Measurements from ENCODE around the gene STXBP1.

The STXBP1 gene

DNA sequence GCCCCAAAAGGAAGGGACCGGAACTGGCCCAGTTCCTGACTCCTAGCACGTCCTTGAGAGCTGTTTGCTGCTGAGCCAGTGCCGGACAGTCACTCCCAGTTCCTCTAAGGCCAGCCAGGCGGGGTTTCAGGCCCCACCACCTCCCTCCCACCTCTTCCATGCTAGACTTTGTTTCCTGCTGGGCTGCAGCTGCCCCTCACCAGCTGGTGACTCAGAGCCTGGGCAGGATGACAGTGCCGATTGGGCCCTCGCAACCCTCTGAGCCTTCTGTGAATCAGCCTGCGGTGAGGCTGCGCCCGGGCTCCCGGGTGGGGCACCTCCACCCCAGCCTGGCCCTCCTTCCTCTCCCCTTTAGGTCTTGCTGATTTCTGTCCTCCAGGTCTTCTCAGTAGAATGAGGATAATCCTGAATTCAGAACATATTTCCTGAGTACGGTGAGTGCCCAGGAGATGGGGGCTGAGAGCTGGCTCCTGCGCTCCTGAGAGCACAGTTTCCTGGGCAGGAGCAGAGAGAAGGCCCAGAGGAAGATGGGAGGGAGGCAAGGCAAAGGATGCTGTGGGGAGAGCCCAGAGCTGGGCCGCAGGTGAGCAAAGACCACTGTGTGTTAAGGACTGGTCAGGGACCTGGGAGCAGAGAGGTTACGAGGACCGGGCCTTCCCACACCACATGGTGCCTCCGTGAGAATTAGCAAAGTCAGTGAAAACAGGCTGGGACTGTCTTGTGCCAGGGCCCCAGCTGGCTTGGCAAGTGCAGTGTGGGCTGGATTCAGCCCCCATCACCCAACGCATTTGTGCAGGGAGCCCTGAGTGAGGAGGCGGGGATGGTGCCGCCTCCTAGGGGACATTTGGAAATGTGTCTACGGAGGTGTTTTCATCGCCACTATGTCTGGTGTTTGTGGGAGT is 32.9 kb upstream of the STXBP1 start (continued):
- TF ChIP-seq ZNF221 (tag by site-specific recombination; IDR thresholded peaks at IDR 0.05; ENCODE audit: borderline replicate concordance) (no peak), FEZF1 (tag by site-specific recombination; IDR thresholded peaks at IDR 0.05) (no peak), ZSCAN23 (tag by site-specific recombination; IDR thresholded peaks at IDR 0.05) (no peak), GLI2 (tag by site-specific recombination; IDR thresholded peaks at IDR 0.05; ENCODE audit: borderline replicate concordance, low read depth) (no peak), ZNF600 (tag by site-specific recombination; IDR thresholded peaks at IDR 0.05) (peak; percentile 44; the same call in 1 of the 2 replicates), ZBTB21 (tag by site-specific recombination; IDR thresholded peaks at IDR 0.05) (no peak), ZNF701 (tag by site-specific recombination; IDR thresholded peaks at IDR 0.05) (no peak), ZNF785 (tag by site-specific recombination; IDR thresholded peaks at IDR 0.05) (no peak), ZSCAN16 (tag by site-specific recombination; IDR thresholded peaks at IDR 0.05) (no peak), GLIS2 (tag by site-specific recombination; IDR thresholded peaks at IDR 0.05) (peak; percentile 26; the same call in 1 of the 2 replicates), ZNF138 (tag by site-specific recombination; IDR thresholded peaks at IDR 0.05; ENCODE audit: borderline replicate concordance) (no peak), ZNF274 (IDR thresholded peaks at IDR 0.05; ENCODE audit: low read length) (no peak), ZNF274 (tag by site-specific recombination; IDR thresholded peaks at IDR 0.05; ENCODE audit: borderline replicate concordance) (no peak), KLF7 (tag by site-specific recombination; IDR thresholded peaks at IDR 0.05; ENCODE audit: borderline replicate concordance) (no peak), SCRT1 (tag by site-specific recombination; IDR thresholded peaks at IDR 0.05; ENCODE audit: borderline replicate concordance) (no peak), ZNF114 (tag by site-specific recombination; IDR thresholded peaks at IDR 0.05) (no peak), KLF1 (tag by site-specific recombination; IDR thresholded peaks at IDR 0.05) (peak; percentile 48; the same call in 1 of the 2 replicates), MYNN (tag by site-specific recombination; IDR thresholded peaks at IDR 0.05; ENCODE audit: borderline replicate concordance) (no peak), IKZF3 (tag by site-specific recombination; IDR thresholded peaks at IDR 0.05) (no peak), ZNF2 (tag by site-specific recombination; IDR thresholded peaks at IDR 0.05) (no peak), ZFP69B (tag by site-specific recombination; IDR thresholded peaks at IDR 0.05) (peak; percentile 97)
- TF ChIP-seq, protein P1, sequence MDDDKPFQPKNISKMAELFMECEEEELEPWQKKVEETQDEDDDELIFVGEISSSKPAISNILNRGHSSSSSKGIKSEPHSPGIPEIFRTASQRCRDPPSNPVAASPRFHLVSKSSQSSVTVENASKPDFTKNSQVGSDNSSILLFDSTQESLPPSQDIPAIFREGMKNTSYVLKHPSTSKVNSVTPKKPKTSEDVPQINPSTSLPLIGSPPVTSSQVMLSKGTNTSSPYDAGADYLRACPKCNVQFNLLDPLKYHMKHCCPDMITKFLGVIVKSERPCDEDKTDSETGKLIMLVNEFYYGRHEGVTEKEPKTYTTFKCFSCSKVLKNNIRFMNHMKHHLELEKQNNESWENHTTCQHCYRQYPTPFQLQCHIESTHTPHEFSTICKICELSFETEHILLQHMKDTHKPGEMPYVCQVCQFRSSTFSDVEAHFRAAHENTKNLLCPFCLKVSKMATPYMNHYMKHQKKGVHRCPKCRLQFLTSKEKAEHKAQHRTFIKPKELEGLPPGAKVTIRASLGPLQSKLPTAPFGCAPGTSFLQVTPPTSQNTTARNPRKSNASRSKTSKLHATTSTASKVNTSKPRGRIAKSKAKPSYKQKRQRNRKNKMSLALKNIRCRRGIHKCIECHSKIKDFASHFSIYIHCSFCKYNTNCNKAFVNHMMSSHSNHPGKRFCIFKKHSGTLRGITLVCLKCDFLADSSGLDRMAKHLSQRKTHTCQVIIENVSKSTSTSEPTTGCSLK (tag by site-specific recombination; IDR thresholded peaks at IDR 0.05) = no peak
- TF ChIP-seq, protein P2, sequence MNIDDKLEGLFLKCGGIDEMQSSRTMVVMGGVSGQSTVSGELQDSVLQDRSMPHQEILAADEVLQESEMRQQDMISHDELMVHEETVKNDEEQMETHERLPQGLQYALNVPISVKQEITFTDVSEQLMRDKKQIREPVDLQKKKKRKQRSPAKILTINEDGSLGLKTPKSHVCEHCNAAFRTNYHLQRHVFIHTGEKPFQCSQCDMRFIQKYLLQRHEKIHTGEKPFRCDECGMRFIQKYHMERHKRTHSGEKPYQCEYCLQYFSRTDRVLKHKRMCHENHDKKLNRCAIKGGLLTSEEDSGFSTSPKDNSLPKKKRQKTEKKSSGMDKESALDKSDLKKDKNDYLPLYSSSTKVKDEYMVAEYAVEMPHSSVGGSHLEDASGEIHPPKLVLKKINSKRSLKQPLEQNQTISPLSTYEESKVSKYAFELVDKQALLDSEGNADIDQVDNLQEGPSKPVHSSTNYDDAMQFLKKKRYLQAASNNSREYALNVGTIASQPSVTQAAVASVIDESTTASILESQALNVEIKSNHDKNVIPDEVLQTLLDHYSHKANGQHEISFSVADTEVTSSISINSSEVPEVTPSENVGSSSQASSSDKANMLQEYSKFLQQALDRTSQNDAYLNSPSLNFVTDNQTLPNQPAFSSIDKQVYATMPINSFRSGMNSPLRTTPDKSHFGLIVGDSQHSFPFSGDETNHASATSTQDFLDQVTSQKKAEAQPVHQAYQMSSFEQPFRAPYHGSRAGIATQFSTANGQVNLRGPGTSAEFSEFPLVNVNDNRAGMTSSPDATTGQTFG (tag by site-specific recombination; IDR thresholded peaks at IDR 0.05; ENCODE audit: borderline replicate concordance) = no peak
- TF ChIP-seq, protein P3, sequence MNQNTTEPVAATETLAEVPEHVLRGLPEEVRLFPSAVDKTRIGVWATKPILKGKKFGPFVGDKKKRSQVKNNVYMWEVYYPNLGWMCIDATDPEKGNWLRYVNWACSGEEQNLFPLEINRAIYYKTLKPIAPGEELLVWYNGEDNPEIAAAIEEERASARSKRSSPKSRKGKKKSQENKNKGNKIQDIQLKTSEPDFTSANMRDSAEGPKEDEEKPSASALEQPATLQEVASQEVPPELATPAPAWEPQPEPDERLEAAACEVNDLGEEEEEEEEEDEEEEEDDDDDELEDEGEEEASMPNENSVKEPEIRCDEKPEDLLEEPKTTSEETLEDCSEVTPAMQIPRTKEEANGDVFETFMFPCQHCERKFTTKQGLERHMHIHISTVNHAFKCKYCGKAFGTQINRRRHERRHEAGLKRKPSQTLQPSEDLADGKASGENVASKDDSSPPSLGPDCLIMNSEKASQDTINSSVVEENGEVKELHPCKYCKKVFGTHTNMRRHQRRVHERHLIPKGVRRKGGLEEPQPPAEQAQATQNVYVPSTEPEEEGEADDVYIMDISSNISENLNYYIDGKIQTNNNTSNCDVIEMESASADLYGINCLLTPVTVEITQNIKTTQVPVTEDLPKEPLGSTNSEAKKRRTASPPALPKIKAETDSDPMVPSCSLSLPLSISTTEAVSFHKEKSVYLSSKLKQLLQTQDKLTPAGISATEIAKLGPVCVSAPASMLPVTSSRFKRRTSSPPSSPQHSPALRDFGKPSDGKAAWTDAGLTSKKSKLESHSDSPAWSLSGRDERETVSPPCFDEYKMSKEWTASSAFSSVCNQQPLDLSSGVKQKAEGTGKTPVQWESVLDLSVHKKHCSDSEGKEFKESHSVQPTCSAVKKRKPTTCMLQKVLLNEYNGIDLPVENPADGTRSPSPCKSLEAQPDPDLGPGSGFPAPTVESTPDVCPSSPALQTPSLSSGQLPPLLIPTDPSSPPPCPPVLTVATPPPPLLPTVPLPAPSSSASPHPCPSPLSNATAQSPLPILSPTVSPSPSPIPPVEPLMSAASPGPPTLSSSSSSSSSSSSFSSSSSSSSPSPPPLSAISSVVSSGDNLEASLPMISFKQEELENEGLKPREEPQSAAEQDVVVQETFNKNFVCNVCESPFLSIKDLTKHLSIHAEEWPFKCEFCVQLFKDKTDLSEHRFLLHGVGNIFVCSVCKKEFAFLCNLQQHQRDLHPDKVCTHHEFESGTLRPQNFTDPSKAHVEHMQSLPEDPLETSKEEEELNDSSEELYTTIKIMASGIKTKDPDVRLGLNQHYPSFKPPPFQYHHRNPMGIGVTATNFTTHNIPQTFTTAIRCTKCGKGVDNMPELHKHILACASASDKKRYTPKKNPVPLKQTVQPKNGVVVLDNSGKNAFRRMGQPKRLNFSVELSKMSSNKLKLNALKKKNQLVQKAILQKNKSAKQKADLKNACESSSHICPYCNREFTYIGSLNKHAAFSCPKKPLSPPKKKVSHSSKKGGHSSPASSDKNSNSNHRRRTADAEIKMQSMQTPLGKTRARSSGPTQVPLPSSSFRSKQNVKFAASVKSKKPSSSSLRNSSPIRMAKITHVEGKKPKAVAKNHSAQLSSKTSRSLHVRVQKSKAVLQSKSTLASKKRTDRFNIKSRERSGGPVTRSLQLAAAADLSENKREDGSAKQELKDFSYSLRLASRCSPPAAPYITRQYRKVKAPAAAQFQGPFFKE (tag by site-specific recombination; IDR thresholded peaks at IDR 0.05; ENCODE audit: borderline replicate concordance) = no peak
- TF ChIP-seq, protein P4, sequence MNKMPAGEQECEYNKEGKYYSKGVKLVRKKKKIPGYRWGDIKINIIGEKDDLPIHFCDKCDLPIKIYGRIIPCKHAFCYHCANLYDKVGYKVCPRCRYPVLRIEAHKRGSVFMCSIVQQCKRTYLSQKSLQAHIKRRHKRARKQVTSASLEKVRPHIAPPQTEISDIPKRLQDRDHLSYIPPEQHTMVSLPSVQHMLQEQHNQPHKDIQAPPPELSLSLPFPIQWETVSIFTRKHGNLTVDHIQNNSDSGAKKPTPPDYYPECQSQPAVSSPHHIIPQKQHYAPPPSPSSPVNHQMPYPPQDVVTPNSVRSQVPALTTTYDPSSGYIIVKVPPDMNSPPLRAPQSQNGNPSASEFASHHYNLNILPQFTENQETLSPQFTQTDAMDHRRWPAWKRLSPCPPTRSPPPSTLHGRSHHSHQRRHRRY (tag by site-specific recombination; IDR thresholded peaks at IDR 0.05) = no peak
- TF ChIP-seq, protein P5, sequence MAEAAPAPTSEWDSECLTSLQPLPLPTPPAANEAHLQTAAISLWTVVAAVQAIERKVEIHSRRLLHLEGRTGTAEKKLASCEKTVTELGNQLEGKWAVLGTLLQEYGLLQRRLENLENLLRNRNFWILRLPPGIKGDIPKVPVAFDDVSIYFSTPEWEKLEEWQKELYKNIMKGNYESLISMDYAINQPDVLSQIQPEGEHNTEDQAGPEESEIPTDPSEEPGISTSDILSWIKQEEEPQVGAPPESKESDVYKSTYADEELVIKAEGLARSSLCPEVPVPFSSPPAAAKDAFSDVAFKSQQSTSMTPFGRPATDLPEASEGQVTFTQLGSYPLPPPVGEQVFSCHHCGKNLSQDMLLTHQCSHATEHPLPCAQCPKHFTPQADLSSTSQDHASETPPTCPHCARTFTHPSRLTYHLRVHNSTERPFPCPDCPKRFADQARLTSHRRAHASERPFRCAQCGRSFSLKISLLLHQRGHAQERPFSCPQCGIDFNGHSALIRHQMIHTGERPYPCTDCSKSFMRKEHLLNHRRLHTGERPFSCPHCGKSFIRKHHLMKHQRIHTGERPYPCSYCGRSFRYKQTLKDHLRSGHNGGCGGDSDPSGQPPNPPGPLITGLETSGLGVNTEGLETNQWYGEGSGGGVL (tag by site-specific recombination; IDR thresholded peaks at IDR 0.05) = peak; percentile 39; the same call in 1 of the 2 replicates

Measured in HEK293 (cell line).